ENCODE results near the gene NKTR.
"Not testable (repeated sequence)": the region's sequence is repeated elsewhere in the genome, so short reads cannot be mapped to it uniquely, and the experiment has no call there.

- TF ChIP-seq, protein P1, sequence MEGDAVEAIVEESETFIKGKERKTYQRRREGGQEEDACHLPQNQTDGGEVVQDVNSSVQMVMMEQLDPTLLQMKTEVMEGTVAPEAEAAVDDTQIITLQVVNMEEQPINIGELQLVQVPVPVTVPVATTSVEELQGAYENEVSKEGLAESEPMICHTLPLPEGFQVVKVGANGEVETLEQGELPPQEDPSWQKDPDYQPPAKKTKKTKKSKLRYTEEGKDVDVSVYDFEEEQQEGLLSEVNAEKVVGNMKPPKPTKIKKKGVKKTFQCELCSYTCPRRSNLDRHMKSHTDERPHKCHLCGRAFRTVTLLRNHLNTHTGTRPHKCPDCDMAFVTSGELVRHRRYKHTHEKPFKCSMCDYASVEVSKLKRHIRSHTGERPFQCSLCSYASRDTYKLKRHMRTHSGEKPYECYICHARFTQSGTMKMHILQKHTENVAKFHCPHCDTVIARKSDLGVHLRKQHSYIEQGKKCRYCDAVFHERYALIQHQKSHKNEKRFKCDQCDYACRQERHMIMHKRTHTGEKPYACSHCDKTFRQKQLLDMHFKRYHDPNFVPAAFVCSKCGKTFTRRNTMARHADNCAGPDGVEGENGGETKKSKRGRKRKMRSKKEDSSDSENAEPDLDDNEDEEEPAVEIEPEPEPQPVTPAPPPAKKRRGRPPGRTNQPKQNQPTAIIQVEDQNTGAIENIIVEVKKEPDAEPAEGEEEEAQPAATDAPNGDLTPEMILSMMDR (conservative IDR thresholded peaks at IDR 0.05; ENCODE audit: low read length): not testable (repeated sequence)
- not testable (repeated sequence) for TF ChIP-seq EZH2phosphoT487 (IDR thresholded peaks at IDR 0.05; ENCODE audit: borderline replicate concordance, low read depth, low read length)
Observed at GRCh38 chr3:42579346-42579745, 21.1 kb upstream of the NKTR start.
